GM12872 (cell line): Measurements from ENCODE around the gene LIN28B.
A peak's percentile ranks its signal among the peaks of the same experiment; 100 is the strongest.

Experiments
- TF ChIP-seq, protein P1 (sequence below): IDR thresholded peaks from 3 replicates; pipeline ENCODE4 v1.5.1; 2011; ENCODE audit warnings: low read depth, mild to moderate bottlenecking, low read length, moderate library complexity; ENCODE audit not compliant: insufficient read depth

The LIN28B gene

DNA sequence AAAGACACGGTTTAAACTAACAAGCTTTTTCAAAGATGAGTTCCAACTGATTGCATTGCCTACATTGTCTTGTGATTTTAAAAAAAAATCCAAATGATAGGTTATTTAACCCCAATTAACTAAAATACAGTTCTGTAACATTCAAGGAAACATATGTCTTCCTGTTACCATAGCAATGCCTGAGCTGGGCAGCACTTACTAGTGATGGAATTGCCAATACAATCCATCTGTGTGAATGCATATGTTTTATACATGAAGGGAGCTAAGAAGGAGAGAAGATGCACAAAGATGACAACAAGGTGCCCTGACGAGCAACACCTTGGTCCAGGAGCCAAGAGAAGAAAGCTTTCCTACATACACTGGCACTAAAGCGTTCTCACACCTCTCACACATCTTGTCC, 154.2 kb downstream of the LIN28B start:
- TF ChIP-seq, protein P1, sequence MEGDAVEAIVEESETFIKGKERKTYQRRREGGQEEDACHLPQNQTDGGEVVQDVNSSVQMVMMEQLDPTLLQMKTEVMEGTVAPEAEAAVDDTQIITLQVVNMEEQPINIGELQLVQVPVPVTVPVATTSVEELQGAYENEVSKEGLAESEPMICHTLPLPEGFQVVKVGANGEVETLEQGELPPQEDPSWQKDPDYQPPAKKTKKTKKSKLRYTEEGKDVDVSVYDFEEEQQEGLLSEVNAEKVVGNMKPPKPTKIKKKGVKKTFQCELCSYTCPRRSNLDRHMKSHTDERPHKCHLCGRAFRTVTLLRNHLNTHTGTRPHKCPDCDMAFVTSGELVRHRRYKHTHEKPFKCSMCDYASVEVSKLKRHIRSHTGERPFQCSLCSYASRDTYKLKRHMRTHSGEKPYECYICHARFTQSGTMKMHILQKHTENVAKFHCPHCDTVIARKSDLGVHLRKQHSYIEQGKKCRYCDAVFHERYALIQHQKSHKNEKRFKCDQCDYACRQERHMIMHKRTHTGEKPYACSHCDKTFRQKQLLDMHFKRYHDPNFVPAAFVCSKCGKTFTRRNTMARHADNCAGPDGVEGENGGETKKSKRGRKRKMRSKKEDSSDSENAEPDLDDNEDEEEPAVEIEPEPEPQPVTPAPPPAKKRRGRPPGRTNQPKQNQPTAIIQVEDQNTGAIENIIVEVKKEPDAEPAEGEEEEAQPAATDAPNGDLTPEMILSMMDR, result no peak

DNA sequence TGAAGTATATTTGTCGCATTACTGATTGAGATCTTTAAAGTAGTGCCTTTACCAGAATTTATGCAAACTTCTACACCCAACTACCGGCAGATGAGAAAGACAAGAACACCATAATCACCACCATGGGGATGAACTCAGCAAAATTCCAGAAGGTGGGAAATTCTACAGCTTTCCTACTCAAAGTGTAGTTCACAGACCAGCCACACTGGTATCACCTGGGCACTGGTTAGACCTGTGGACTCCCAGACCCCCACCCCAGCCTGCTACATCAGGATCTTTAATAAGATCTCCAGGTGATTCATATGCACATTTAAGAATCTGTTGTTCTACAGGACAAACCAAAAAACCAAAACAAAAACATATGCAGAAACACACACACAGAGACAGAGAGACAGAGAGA, 155.0 kb downstream of the LIN28B start:
- TF ChIP-seq, protein P1, result no peak

DNA sequence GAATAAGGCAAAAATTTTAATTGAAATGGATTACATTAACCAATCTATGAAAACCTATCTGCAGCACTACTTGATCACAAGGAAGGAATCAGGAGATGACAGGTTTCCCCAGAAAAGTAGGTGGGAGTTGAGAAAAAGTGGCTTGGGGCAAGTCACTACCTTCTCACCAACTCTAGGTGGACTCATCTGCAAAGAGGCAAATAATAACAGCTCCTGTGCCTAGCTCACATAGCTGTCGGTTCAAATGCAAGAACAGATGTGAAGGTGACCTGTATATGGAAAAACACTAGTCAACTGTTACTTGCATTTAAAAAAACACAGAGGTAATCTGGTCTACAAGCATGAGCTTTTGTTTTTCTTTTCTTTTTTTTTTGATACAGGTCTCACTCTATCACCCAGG, 155.7 kb downstream of the LIN28B start:
- TF ChIP-seq, protein P1, result peak; percentile 18; the same call in 1 of the 3 replicates

DNA sequence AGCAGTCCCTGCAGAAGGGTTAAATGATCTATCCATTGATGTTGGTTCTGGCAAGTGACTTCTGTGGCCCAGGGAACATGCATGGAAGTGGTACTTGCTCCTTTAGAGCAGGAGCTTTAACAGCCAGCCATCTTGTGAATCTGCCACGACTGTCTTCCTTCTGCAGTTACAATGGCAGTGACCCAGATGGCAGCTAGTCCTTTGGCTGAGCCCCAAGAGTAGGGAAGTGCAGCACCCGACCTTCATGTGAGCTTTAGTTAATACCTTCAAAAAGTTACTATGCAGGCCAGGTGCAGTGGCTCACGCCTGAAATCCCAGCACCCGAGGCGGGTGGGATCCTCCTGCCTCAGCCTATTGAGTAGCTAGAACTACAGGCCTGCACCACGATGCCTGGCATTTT, 156.5 kb downstream of the LIN28B start:
- TF ChIP-seq, protein P1, result no peak

DNA sequence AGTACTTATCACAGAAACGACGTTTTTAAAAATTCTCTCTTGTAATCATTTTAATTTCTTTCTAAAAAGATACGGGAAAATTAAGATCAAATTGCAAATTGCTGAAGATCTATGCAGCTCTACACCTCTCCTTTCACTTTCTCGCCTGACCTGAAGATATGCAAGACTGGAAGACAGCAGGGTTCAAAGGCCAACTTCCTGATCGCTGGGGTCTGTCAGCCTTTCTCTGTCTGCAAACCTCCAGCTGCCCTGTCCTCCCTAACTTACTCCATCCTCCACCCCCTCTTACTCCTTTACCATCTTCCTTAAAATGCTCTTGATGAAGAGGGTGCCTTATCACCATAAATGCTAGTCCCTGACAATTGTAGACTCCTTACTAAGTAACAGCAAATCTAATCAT, 159.2 kb downstream of the LIN28B start:
- TF ChIP-seq, protein P1, result no peak

DNA sequence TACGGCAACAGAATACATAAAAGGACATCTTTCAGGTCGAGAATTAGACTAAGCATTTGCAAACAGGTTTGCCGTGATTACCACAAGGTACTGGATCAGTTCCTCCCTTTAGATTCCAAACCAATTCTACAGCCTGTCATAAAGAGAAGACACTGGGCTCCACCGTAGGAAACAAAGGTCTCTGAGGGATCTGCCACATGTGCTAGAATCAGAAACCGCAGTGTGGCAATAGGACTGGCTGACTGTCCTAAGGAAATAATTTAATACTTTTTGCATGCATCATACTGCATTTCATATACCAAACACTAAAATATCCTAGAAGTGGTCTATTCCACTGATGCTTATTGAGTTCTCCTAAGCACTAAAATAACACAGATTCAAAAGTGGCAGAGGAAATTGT, 163.7 kb downstream of the LIN28B start:
- TF ChIP-seq, protein P1, result no peak

DNA sequence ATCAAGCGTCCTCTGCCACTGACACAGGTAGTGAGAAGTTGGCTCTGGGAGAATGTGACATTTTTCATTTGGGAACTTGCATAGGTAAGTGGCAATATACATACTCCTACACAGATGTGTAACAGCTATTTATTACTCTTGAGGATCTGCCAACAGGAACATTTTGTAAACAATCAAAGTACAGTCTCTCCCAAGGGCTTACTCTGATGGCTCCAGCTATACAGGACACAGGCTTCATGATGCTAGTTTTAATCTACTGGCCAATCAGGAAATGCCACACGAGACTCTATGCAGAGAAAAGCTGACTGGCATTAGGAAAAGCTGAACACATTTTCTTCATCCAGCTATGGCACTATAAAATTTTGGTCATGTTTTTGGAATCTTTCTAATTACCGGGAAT, 165.1 kb downstream of the LIN28B start:
- TF ChIP-seq, protein P1, result no peak

DNA sequence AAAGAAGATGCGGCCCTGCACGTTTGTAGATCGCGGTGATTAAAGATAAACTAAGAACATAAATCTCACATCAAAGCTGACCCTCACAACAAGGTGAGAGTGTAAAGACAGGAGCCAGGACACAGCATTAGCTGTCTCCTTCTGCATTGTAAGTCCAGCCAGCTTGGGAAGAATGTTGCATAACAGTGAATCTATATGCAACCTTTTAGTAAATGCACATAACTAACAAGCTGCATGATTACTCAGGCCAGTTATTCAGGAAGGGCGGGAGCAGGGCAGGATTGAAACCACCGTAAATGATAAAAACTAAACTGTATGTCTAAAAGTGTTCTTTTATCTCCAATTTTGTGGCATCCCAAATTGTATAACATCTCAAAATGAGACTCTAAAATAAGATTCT, 165.8 kb downstream of the LIN28B start:
- TF ChIP-seq, protein P1, result no peak
